PC-9 (cell line): ENCODE results near the gene MAP10. TPM values are rescaled to one million over a fixed set of nuclear protein-coding genes. Genes with fewer than 3 reads are reported as not detected.

ENCODE experiments used
- BruUV-seq: library from RNA; stranded (reverse); fragments of 400-500 nt; replicated peaks from 2 replicates; lab custom pipeline; 2021; lab: Mats Ljungman, UMichigan
- CTCF ChIA-PET: fragments of 300-600 bp; sonication (Branson Sonifier 250); formaldehyde crosslinking; loops from one replicate; lab custom pipeline; 2022; ENCODE audit warnings: antibody characterized with exemption; lab: Charles Lee
- POLR2A ChIA-PET: fragments of 300-600 bp; sonication (Branson Sonifier 250); formaldehyde crosslinking; loops from one replicate; lab custom pipeline; 2022; ENCODE audit warnings: antibody characterized with exemption; ENCODE audit not compliant: unreplicated experiment; lab: Charles Lee
- DNase-seq, 2 experiments: peaks; one replicate each; pipeline versions ENCODE4 v3.0.0 to v3.0.0-alpha.2; 2015 to 2022; ENCODE audit warnings: mixed read lengths in 1 of 2
- H2AFZ ChIP-seq: fragments of 200-600 bp; sonication (generic); 2 replicates; pipeline ENCODE4 v1.8.1; 2017; ENCODE audit warnings: antibody characterized with exemption
- H3F3A ChIP-seq: fragments of 200-600 bp; sonication (generic); 2 replicates; pipeline ENCODE4 v1.8.1; 2017; ENCODE audit warnings: antibody characterized with exemption, mild to moderate bottlenecking, low read depth; ENCODE audit not compliant: insufficient read depth
- H3K27ac ChIP-seq: fragments of 200-600 bp; sonication (generic); 2 replicates; pipeline ENCODE4 v1.6.1; 2016; ENCODE audit warnings: mixed run types
- H3K27me3 ChIP-seq: fragments of 200-600 bp; sonication (generic); 2 replicates; pipeline ENCODE4 v1.6.1; 2016; ENCODE audit warnings: low read depth, mixed run types; ENCODE audit not compliant: insufficient read depth
- H3K36me3 ChIP-seq: fragments of 200-600 bp; sonication (generic); 2 replicates; pipeline ENCODE4 v1.6.1; 2016; ENCODE audit warnings: low read depth, mixed run types
- H3K4me1 ChIP-seq: fragments of 200-600 bp; sonication (generic); replicated peaks from 2 replicates; pipeline ENCODE4 v1.6.1; 2016; ENCODE audit warnings: mixed run types; ENCODE audit not compliant: insufficient read depth
- H3K4me2 ChIP-seq: fragments of 200-600 bp; sonication (generic); 2 replicates; pipeline ENCODE4 v1.6.1; 2017; ENCODE audit warnings: mixed run types
- H3K4me3 ChIP-seq: fragments of 200-600 bp; sonication (generic); 2 replicates; pipeline ENCODE4 v1.6.1; 2016; ENCODE audit warnings: mixed run types
- H3K79me2 ChIP-seq: fragments of 200-600 bp; sonication (generic); 2 replicates; pipeline ENCODE4 v1.6.1; 2017; ENCODE audit warnings: low read depth, mixed run types
- H3K9me2 ChIP-seq: fragments of 200-600 bp; sonication (generic); 2 replicates; pipeline ENCODE4 v1.8.1; 2017; ENCODE audit warnings: mild to moderate bottlenecking; ENCODE audit not compliant: insufficient read depth
- H3K9me3 ChIP-seq: fragments of 200-600 bp; sonication (generic); 2 replicates; pipeline ENCODE4 v1.8.1; 2016; ENCODE audit warnings: low read depth; ENCODE audit not compliant: insufficient read depth
- H4K20me1 ChIP-seq: fragments of 200-600 bp; sonication (generic); 2 replicates; pipeline ENCODE4 v1.8.1; 2017; ENCODE audit not compliant: insufficient read depth
- EZH2 ChIP-seq: fragments of 200-600 bp; sonication (generic); IDR thresholded peaks from 2 replicates; pipeline ENCODE4 v1.8.0; 2017; ENCODE audit warnings: antibody characterized with exemption, low read depth
- intact Hi-C: fragments of 100-400 bp; cut with micrococcal nuclease; formaldehyde crosslinking; loops from one replicate; pipeline ENCODE4 v1.10.0; 2022; ENCODE audit not compliant: unreplicated experiment
- total RNA-seq: library from RNA; stranded (reverse); gene quantifications from 2 replicates; pipeline ENCODE4 v1.2.3, GENCODE V29; 2021
- TF ChIP-seq, protein P1 (sequence below): fragments of 200-600 bp; sonication (generic); conservative IDR thresholded peaks from 2 replicates; pipeline ENCODE4 v1.6.1; 2017; ENCODE audit warnings: mixed run types, antibody characterized with exemption, mild to moderate bottlenecking, moderate library complexity

MAP10 gene
- total RNA-seq, 1 experiment from 2014 or later = 0.13 TPM

DNA sequence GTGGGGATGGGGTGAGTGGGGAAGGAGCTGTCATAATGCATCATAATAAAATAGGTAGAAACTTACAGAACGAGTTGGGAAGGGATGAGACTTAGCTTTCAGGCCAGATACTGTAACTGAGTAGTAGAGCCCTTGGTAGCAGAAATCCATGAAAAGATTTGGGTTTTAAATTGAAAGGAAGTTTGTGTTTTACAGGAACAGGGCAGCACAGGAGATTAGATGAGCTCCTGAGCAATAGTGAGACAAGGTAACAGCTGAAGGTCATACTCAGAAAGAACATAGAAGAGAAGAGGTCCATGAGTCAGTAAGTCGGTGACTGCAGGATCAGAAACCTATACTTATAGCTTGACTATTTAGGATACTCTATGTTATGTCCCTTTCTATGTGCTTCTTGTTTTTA, 7.3 kb downstream of the MAP10 start:
- H3K27ac ChIP-seq = no peak overlapping the region
- TF ChIP-seq, protein P1, sequence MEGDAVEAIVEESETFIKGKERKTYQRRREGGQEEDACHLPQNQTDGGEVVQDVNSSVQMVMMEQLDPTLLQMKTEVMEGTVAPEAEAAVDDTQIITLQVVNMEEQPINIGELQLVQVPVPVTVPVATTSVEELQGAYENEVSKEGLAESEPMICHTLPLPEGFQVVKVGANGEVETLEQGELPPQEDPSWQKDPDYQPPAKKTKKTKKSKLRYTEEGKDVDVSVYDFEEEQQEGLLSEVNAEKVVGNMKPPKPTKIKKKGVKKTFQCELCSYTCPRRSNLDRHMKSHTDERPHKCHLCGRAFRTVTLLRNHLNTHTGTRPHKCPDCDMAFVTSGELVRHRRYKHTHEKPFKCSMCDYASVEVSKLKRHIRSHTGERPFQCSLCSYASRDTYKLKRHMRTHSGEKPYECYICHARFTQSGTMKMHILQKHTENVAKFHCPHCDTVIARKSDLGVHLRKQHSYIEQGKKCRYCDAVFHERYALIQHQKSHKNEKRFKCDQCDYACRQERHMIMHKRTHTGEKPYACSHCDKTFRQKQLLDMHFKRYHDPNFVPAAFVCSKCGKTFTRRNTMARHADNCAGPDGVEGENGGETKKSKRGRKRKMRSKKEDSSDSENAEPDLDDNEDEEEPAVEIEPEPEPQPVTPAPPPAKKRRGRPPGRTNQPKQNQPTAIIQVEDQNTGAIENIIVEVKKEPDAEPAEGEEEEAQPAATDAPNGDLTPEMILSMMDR = no peak
- TF ChIP-seq EZH2 = no peak
- no peaks in the 10 kb centered on the region for H4K20me1 ChIP-seq
- H3K4me1 ChIP-seq = no peaks in the 10 kb centered on the region; the same call in 1 of the 2 replicates
- POLR2A ChIA-PET = no interaction called here
- no peaks in the 10 kb centered on the region for H3K27me3 ChIP-seq
- 0 out of 2 replicates have a peak overlapping the region, but pooled peaks have one; percentile 45 for H2AFZ ChIP-seq
- H3K9me2 ChIP-seq = no peaks in the 10 kb centered on the region
- no peak for DNase-seq
- no peak overlapping the region for H3K4me3 ChIP-seq
- H3K4me2 ChIP-seq = no peak overlapping the region
- CTCF ChIA-PET = interaction anchor here (0.6 kb wide), 1 partner anchor 95 kb away, joined by 4 read pairs; no protein-coding TSS in a partner anchor
- no peaks in the 10 kb centered on the region for H3F3A ChIP-seq
- intact Hi-C loops = loop anchor here (2.0 kb wide), 1 partner anchor 14 kb away; no protein-coding TSS in a partner anchor
- no TSS peak for BruUV-seq
- H3K79me2 ChIP-seq = no peaks in the 10 kb centered on the region
- H3K9me3 ChIP-seq = no peaks in the 10 kb centered on the region
- H3K36me3 ChIP-seq = no peaks in the 10 kb centered on the region

DNA sequence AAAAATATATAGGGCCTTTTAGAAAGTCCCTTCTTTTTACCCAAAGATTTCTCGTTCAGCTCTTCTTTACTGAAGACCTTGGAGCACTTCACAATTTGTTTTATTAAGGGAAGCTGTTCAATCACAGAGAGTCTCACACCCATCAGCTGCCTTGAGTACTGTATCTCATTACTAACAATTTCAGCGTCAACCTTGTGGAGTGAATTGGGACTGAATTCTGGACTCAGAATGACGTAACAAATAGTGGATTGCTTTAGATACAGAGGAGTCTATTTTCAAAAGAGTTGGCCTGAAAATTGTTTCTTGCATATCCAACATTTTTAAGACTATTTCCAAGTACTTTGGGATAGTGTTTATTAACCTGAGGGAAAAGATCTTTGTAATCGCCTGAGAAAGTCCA, 7.9 kb downstream of the MAP10 start:
- no peak for DNase-seq
- Histone ChIP-seq H3F3A (no peaks in the 10 kb centered on the region), H3K36me3 (no peaks in the 10 kb centered on the region), H2AFZ (no peak overlapping the region), H3K4me2 (no peak overlapping the region), H3K4me1 (no peaks in the 10 kb centered on the region; the same call in 1 of the 2 replicates), H3K4me3 (no peak overlapping the region), H4K20me1 (no peaks in the 10 kb centered on the region), H3K27me3 (no peaks in the 10 kb centered on the region), H3K27ac (no peak overlapping the region), H3K79me2 (no peaks in the 10 kb centered on the region), H3K9me2 (no peaks in the 10 kb centered on the region), H3K9me3 (no peaks in the 10 kb centered on the region)
- POLR2A ChIA-PET = no interaction called here
- intact Hi-C loops = loop anchor here (2.0 kb wide), 1 partner anchor 14 kb away; no protein-coding TSS in a partner anchor
- BruUV-seq = no TSS peak
- TF ChIP-seq, protein P1 = no peak
- TF ChIP-seq EZH2 = no peak
- CTCF ChIA-PET = interaction anchor here (0.6 kb wide), 1 partner anchor 95 kb away, joined by 4 read pairs; no protein-coding TSS in a partner anchor

DNA sequence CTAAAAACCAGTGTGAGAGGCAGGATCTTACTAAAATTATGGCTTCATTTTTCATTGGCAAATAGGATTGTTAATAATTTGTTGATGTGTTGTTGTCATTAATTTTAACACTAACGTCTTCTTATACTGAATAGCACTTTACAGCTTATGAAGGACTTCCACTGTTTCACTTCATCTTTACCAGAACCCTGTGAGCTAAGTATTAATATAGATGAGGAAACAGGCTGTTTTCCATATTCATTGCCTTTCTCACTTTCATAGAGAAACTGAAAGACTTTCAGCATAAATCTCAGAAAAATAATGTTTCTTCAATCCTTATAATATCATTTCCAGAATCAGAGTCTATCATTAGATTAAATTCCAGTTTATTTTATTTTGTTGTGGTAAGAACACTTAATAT, 8.5 kb downstream of the MAP10 start:
- DNase-seq = no peak
- CTCF ChIA-PET = no interaction called here

More for the DNA sequence above, 8.5 kb downstream of the MAP10 start:
- Histone ChIP-seq H3K27ac (no peak overlapping the region), H3K9me3 (no peaks in the 10 kb centered on the region), H3K4me1 (no peaks in the 10 kb centered on the region; the same call in 1 of the 2 replicates), H3K27me3 (no peaks in the 10 kb centered on the region), H3K36me3 (no peaks in the 10 kb centered on the region), H3K4me3 (no peak overlapping the region), H3K79me2 (no peaks in the 10 kb centered on the region), H3F3A (no peaks in the 10 kb centered on the region), H2AFZ (no peak overlapping the region), H4K20me1 (no peaks in the 10 kb centered on the region), H3K9me2 (no peaks in the 10 kb centered on the region), H3K4me2 (no peak overlapping the region)
- POLR2A ChIA-PET = no interaction called here
- BruUV-seq = no TSS peak
- TF ChIP-seq EZH2 = no peak
- intact Hi-C loops = loop anchor here (2.0 kb wide), 1 partner anchor 13 kb away; no protein-coding TSS in a partner anchor
